ENCODE data around the gene SUN5. TPM values are rescaled to one million over a fixed set of nuclear protein-coding genes. Genes with fewer than 3 reads are reported as not detected.
A peak's percentile ranks its signal among the peaks of the same experiment; 100 is the strongest.

The SUN5 gene
- total RNA-seq, 1 experiment from 2014 or later: not detected

DNA sequence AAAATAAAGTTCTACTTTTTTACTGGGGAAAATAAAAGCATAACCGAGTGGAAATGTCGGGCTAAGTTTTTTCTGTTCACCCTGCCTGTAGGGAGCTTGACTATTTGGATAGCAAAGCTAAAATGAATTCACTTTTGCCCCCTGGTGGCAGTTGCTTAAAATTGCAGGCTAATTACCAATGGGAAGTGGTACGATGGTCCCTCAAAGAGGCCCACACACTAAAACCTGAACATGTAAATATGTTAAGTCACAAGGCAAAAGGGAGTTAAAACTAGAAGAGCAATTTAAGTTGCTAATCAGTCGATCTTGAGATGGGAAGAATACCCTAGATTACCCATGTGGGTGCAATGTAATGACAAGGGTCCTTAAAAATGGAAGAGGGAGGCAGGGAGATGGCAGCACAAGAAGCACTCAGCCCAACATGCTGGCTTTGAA, 916 bp upstream of the SUN5 start:
- Histone ChIP-seq H2AFZ (no peak overlapping the region), H3K27me3 (ENCODE audit: insufficient read depth, low read depth) (peaks cover 86% of the 10 kb centered on the region), H3K9me2 (ENCODE audit: insufficient read depth) (no peaks in the 10 kb centered on the region), H4K20me1 (ENCODE audit: insufficient read depth) (no peaks in the 10 kb centered on the region), H3K36me3 (ENCODE audit: low read depth) (no peaks in the 10 kb centered on the region), H3K4me1 (replicated peaks; ENCODE audit: insufficient read depth) (no peaks in the 10 kb centered on the region), H3K9me3 (ENCODE audit: insufficient read depth, low read depth) (peaks cover 6% of the 10 kb centered on the region; the same call in 1 of the 2 replicates), H3K27ac (no peak overlapping the region), H3F3A (ENCODE audit: insufficient read depth, low read depth) (no peaks in the 10 kb centered on the region), H3K4me3 (no peak overlapping the region), H3K79me2 (ENCODE audit: low read depth) (no peaks in the 10 kb centered on the region), H3K4me2 (no peak overlapping the region)
- ChIA-PET POLR2A (ENCODE audit: unreplicated experiment) (no interaction called here), CTCF (no interaction called here)
- no peak for DNase-seq
- TF ChIP-seq EZH2 (IDR thresholded peaks at IDR 0.05; ENCODE audit: low read depth): no peak
- TF ChIP-seq, protein P1, sequence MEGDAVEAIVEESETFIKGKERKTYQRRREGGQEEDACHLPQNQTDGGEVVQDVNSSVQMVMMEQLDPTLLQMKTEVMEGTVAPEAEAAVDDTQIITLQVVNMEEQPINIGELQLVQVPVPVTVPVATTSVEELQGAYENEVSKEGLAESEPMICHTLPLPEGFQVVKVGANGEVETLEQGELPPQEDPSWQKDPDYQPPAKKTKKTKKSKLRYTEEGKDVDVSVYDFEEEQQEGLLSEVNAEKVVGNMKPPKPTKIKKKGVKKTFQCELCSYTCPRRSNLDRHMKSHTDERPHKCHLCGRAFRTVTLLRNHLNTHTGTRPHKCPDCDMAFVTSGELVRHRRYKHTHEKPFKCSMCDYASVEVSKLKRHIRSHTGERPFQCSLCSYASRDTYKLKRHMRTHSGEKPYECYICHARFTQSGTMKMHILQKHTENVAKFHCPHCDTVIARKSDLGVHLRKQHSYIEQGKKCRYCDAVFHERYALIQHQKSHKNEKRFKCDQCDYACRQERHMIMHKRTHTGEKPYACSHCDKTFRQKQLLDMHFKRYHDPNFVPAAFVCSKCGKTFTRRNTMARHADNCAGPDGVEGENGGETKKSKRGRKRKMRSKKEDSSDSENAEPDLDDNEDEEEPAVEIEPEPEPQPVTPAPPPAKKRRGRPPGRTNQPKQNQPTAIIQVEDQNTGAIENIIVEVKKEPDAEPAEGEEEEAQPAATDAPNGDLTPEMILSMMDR (conservative IDR thresholded peaks at IDR 0.05): peak; percentile 67
- BruUV-seq (replicated peaks): no TSS peak
- intact Hi-C loops (cut with micrococcal nuclease; ENCODE audit: unreplicated experiment): no loop called here

GRCh38 chr20:33002087-33002808, 2.0 kb downstream of the SUN5 start:
- no peak overlapping the region for H2AFZ ChIP-seq
- H3K4me3 ChIP-seq: no peak overlapping the region
- no peak overlapping the region for H3K4me2 ChIP-seq
- peaks cover 85% of the 10 kb centered on the region for H3K27me3 ChIP-seq (ENCODE audit: insufficient read depth, low read depth)
- H3K36me3 ChIP-seq (ENCODE audit: low read depth): no peaks in the 10 kb centered on the region
- TF ChIP-seq, protein P1 (conservative IDR thresholded peaks at IDR 0.05): no peak
- TF ChIP-seq EZH2 (IDR thresholded peaks at IDR 0.05; ENCODE audit: low read depth): no peak
- POLR2A ChIA-PET (ENCODE audit: unreplicated experiment): no interaction called here
- DNase-seq: no peak
- BruUV-seq (replicated peaks): no TSS peak
- no peaks in the 10 kb centered on the region for H3K9me2 ChIP-seq (ENCODE audit: insufficient read depth)
- H4K20me1 ChIP-seq (ENCODE audit: insufficient read depth): no peaks in the 10 kb centered on the region
- CTCF ChIA-PET: no interaction called here
- H3K9me3 ChIP-seq (ENCODE audit: insufficient read depth, low read depth): peaks cover 6% of the 10 kb centered on the region; the same call in 1 of the 2 replicates
- no peaks in the 10 kb centered on the region for H3K4me1 ChIP-seq (replicated peaks; ENCODE audit: insufficient read depth)
- intact Hi-C loops (cut with micrococcal nuclease; ENCODE audit: unreplicated experiment): no loop called here
- no peak overlapping the region for H3K27ac ChIP-seq
- H3F3A ChIP-seq (ENCODE audit: insufficient read depth, low read depth): no peaks in the 10 kb centered on the region
- no peaks in the 10 kb centered on the region for H3K79me2 ChIP-seq (ENCODE audit: low read depth)

DNA sequence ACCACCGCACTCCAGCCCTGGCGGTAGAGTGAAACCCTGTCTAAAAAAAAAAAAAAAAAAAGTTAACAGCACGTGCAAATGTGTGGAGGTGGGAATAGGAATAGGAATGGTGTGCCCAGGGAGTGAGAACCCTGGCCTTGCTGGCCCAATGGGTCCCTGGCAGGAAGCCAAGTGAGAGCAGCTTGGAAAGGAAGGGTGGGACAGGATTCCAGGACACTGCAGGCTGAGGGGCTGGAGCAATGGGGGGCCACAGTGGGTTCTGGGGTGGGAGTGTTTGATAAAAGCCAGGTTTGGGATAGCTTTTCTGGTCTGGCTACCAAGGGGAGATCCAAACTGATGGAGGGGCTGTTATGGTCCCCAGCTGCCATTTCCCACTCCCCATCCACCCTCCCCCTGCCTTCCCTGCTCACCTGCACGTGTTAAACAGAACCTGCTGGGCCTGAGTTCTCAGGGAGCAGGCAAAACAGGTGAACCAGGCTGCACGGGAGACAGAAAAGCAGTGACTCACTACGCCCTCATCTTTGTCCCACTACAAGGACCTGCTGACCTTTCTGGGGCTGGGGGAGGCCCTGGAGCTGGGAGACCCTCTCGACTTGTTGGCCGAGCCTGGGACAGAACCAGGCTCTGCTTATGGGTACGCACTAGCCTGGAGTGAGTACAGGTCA, 3.3 kb downstream of the SUN5 start:
- Histone ChIP-seq H3K4me3 (no peak overlapping the region), H2AFZ (no peak overlapping the region), H4K20me1 (ENCODE audit: insufficient read depth) (no peaks in the 10 kb centered on the region), H3K4me2 (no peak overlapping the region), H3K9me3 (ENCODE audit: insufficient read depth, low read depth) (peaks cover 6% of the 10 kb centered on the region; the same call in 1 of the 2 replicates), H3K36me3 (ENCODE audit: low read depth) (no peaks in the 10 kb centered on the region), H3F3A (ENCODE audit: insufficient read depth, low read depth) (no peaks in the 10 kb centered on the region), H3K9me2 (ENCODE audit: insufficient read depth) (no peaks in the 10 kb centered on the region), H3K79me2 (ENCODE audit: low read depth) (no peaks in the 10 kb centered on the region), H3K4me1 (replicated peaks; ENCODE audit: insufficient read depth) (no peaks in the 10 kb centered on the region), H3K27me3 (ENCODE audit: insufficient read depth, low read depth) (peaks cover 85% of the 10 kb centered on the region), H3K27ac (no peak overlapping the region)
- TF ChIP-seq, protein P1 (conservative IDR thresholded peaks at IDR 0.05): no peak
- no peak for TF ChIP-seq EZH2 (IDR thresholded peaks at IDR 0.05; ENCODE audit: low read depth)
- intact Hi-C loops (cut with micrococcal nuclease; ENCODE audit: unreplicated experiment): no loop called here
- CTCF ChIA-PET: no interaction called here
- POLR2A ChIA-PET (ENCODE audit: unreplicated experiment): no interaction called here
- no TSS peak for BruUV-seq (replicated peaks)
- no peak for DNase-seq

Data from PC-9 (cell line).